ENCODE measurements around the gene ZNF544. TPM values are rescaled to one million over a fixed set of nuclear protein-coding genes. Genes with fewer than 3 reads are reported as not detected.

Gene ZNF544
- total RNA-seq, 4 donors from 2014 or later, result 29.5 to 38.8 (median 37.6) TPM

DNA sequence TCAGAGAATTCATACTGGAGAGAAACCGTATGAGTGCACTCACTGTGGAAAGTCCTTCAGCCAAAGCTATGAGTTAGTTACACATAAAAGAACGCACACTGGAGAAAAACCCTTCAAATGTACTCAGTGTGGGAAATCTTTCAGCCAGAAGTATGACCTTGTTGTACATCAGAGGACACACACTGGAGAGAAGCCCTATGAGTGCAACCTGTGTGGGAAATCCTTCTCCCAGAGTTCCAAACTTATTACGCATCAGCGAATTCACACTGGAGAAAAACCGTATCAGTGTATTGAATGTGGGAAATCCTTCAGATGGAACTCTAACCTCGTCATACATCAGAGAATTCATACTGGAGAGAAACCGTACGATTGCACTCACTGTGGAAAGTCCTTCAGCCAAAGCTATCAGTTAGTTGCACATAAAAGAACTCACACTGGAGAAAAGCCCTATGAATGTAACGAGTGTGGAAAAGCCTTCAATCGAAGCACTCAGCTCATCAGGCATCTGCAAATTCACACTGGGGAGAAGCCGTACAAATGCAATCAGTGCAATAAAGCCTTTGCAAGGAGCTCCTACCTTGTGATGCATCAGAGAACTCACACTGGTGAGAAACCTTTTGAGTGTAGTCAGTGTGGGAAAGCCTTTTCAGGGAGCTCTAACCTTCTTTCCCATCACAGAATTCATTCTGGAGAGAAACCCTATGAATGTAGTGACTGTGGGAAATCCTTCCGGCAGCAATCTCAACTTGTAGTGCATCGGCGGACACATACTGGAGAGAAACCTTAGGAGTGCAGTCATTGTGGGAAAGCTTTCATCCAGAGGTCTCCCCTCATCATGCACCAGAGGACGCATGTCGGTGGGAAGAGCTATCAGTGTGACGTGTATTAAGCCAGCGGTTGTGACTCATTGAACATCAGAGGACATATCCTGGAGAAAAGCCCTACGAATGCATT lies 33.5 kb downstream of the ZNF544 start:
- Histone ChIP-seq H3K27ac (replicated peaks in 1 of 4) (no peak overlapping the region), H3K27me3 (no peaks in the 10 kb centered on the region), H3K9me3 (peaks cover 48 to 100% (median 98%) of the 10 kb centered on the region in 4 donors), H3K4me1 (no peaks in the 10 kb centered on the region), H3K36me3 (peaks cover 76 to 100% (median 99%) of the 10 kb centered on the region in 4 donors), H3K4me3 (no peak overlapping the region)
- WGBS, result 93% methylated on average over 17 of the region's 19 CpGs
- no peak for TF ChIP-seq CTCF (IDR thresholded peaks at IDR 0.05)
- TF ChIP-seq EP300 (IDR thresholded peaks at IDR 0.05), result no peak
- TF ChIP-seq POLR2A (IDR thresholded peaks at IDR 0.05; ENCODE audit: low read depth), result no peak
- TF ChIP-seq POLR2AphosphoS5 (IDR thresholded peaks at IDR 0.05), result no peak
- intact Hi-C loops (cut with DNase I), result loop anchor here (5.0 kb wide), 1 partner anchor 60 kb away; no protein-coding TSS in a partner anchor
- DNase-seq (ENCODE audit: extremely low spot score), result no peak

DNA sequence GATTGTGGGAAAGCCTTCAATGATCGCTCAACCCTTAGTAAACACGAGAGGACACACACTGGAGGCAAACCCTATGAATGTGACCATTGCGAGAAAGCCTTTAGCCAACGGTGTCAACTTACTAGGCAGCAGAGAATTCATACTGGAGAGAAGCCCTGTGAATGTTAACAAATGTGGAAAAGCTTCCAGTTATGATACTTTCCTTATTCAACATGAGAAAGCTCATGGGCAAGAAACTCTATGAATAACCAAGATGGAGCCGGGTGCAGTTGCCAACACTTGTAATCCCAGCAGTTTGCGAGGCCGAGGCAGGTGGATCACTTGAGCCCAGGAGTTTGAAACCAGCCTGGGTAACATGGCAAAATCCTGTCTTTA lies 34.2 kb downstream of the ZNF544 start:
- peaks cover 69 to 100% (median 93%) of the 10 kb centered on the region in 4 donors for H3K36me3 ChIP-seq
- peaks cover 48 to 100% (median 98%) of the 10 kb centered on the region in 4 donors for H3K9me3 ChIP-seq

GRCh38 chr19:58265100-58265499 lies 36.4 kb downstream of the ZNF544 start:
- 100% methylated on average over 3 of the region's 3 CpGs for WGBS
- peaks cover 37 to 100% (median 98%) of the 10 kb centered on the region in 4 donors for H3K9me3 ChIP-seq
- no peak overlapping the region for H3K4me3 ChIP-seq
- no peaks in the 10 kb centered on the region for H3K27me3 ChIP-seq
- intact Hi-C loops (cut with DNase I), result no loop called here
- TF ChIP-seq EP300 (IDR thresholded peaks at IDR 0.05) (no peak), CTCF (IDR thresholded peaks at IDR 0.05) (no peak), POLR2A (IDR thresholded peaks at IDR 0.05; ENCODE audit: low read depth) (no peak), POLR2AphosphoS5 (IDR thresholded peaks at IDR 0.05) (no peak)
- DNase-seq (ENCODE audit: extremely low spot score), result no peak
- H3K27ac ChIP-seq (replicated peaks in 1 of 4), result no peak overlapping the region
- H3K4me1 ChIP-seq, result no peaks in the 10 kb centered on the region
- H3K36me3 ChIP-seq, result peaks cover 47 to 91% (median 85%) of the 10 kb centered on the region in 4 donors

More for the DNA sequence above, 34.2 kb downstream of the ZNF544 start:
- Histone ChIP-seq H3K4me3 (no peak overlapping the region), H3K27me3 (no peaks in the 10 kb centered on the region), H3K27ac (replicated peaks in 1 of 4) (no peak overlapping the region), H3K4me1 (no peaks in the 10 kb centered on the region)
- DNase-seq (ENCODE audit: extremely low spot score), result no peak
- TF ChIP-seq POLR2A (IDR thresholded peaks at IDR 0.05; ENCODE audit: low read depth) (no peak), EP300 (IDR thresholded peaks at IDR 0.05) (no peak), POLR2AphosphoS5 (IDR thresholded peaks at IDR 0.05) (no peak), CTCF (IDR thresholded peaks at IDR 0.05) (no peak)
- intact Hi-C loops (cut with DNase I), result loop anchor here (5.0 kb wide), 1 partner anchor 61 kb away; no protein-coding TSS in a partner anchor
- 96% methylated on average over 7 of the region's 7 CpGs for WGBS

DNA sequence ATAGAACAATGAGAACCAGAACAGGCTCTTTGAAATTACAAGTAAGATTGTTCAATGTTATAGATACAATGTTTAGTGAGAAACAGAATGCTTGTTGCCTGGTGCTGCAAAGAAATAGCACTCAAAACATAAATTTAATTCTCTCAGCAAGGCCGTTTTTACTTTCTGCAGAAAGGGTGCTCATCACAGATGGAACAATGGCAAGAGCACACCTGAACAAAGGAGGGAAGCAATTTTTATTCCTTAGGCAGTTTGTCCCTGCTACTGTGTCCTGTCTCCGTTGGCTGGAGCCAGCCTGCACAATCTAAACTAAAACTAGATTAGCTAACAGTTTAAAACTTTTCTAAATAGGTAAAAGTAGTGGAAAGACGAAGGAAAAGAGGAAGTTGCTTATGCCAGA lies 39.6 kb downstream of the ZNF544 start:
- H3K4me3 ChIP-seq, result no peak overlapping the region
- H3K4me1 ChIP-seq, result no peaks in the 10 kb centered on the region
- no peak for DNase-seq (ENCODE audit: extremely low spot score)
- H3K9me3 ChIP-seq, result peaks cover 12 to 100% (median 98%) of the 10 kb centered on the region in 4 donors
- peaks cover 35 to 90% (median 77%) of the 10 kb centered on the region in 4 donors for H3K36me3 ChIP-seq
- TF ChIP-seq CTCF (IDR thresholded peaks at IDR 0.05), result no peak
- TF ChIP-seq EP300 (IDR thresholded peaks at IDR 0.05), result no peak
- no peak for TF ChIP-seq POLR2A (IDR thresholded peaks at IDR 0.05; ENCODE audit: low read depth)
- TF ChIP-seq POLR2AphosphoS5 (IDR thresholded peaks at IDR 0.05), result no peak
- no peak overlapping the region for H3K27ac ChIP-seq (replicated peaks in 1 of 4)
- H3K27me3 ChIP-seq, result no peaks in the 10 kb centered on the region
- intact Hi-C loops (cut with DNase I), result no loop called here
- 96% methylated on average over 3 of the region's 3 CpGs for WGBS

Measured in esophagus muscularis mucosa (tissue), 4 donors.